NCI-H2171 (cell line): ENCODE results near the gene CHCHD6.

Experiments used
- DNase-seq: peaks from one replicate; lab custom pipeline; 2025; lab: John Stamatoyannopoulos, UW

CHCHD6 gene

GRCh38 chr3:126939733-126940132 lies 235.7 kb downstream of the CHCHD6 start:
- DNase-seq = no peak

GRCh38 chr3:126941721-126942270 lies 237.8 kb downstream of the CHCHD6 start:
- DNase-seq = no peak

GRCh38 chr3:126944089-126944965 lies 240.3 kb downstream of the CHCHD6 start:
- DNase-seq = no peak

- DNase-seq = no peak
Measured at GRCh38 chr3:126945171-126945721, 241.2 kb downstream of the CHCHD6 start.

- DNase-seq = no peak
Measured at GRCh38 chr3:126945891-126946290, 241.9 kb downstream of the CHCHD6 start.

- DNase-seq = no peak
Measured at GRCh38 chr3:126946405-126946804, 242.4 kb downstream of the CHCHD6 start.

- no peak for DNase-seq
Measured at GRCh38 chr3:126947429-126947828, 243.4 kb downstream of the CHCHD6 start.

- DNase-seq = no peak
Measured at GRCh38 chr3:126948980-126949535, 245.0 kb downstream of the CHCHD6 start.

- no peak for DNase-seq
Measured at GRCh38 chr3:126951561-126951960, 247.5 kb downstream of the CHCHD6 start.

- DNase-seq = no peak
Measured at GRCh38 chr3:126952261-126952982, 248.4 kb downstream of the CHCHD6 start.

- no peak for DNase-seq
Measured at GRCh38 chr3:126952983-126953660, 249.1 kb downstream of the CHCHD6 start.

- DNase-seq = no peak
Measured at GRCh38 chr3:126954141-126954842, 250.3 kb downstream of the CHCHD6 start.

GRCh38 chr3:126955004-126955790 lies 251.2 kb downstream of the CHCHD6 start:
- DNase-seq = no peak

GRCh38 chr3:126956361-126956760 lies 252.3 kb downstream of the CHCHD6 start:
- DNase-seq = peak; percentile 23

- DNase-seq = peak; percentile 79
Measured at GRCh38 chr3:126956866-126957650, 253.0 kb downstream of the CHCHD6 start.

GRCh38 chr3:126957776-126958637 lies 254.0 kb downstream of the CHCHD6 start:
- no peak for DNase-seq

- DNase-seq = no peak
Measured at GRCh38 chr3:126958638-126959085, 254.6 kb downstream of the CHCHD6 start.
